Activated naive CD8-positive, alpha-beta T cell treated with anti-CD3 and anti-CD28 coated beads, Interleukin-2, amount 50 U/mL, for 16 hours (primary cell): ENCODE data around the gene EMC9.

ENCODE experiments used
- DNase-seq: peaks from one replicate; pipeline ENCODE4 v3.0.0-alpha.2; 2020; ENCODE audit warnings: low read depth, low spot score

Gene EMC9

GRCh38 chr14:24149302-24149969 lies 8.0 kb upstream of the EMC9 start:
- DNase-seq, result no peak

GRCh38 chr14:24147761-24148428 lies 6.5 kb upstream of the EMC9 start:
- DNase-seq, result no peak

- peak; percentile 98 for DNase-seq
Measured at GRCh38 chr14:24146978-24147760, 5.8 kb upstream of the EMC9 start, which contains the start of gene RNF31. TSS of gene RNF31 (plus strand) at chr14:24147498. CDS start at chr14:24147699, 201 bp downstream.

GRCh38 chr14:24146453-24146977 lies 5.1 kb upstream of the EMC9 start, which contains the start of gene PSME2:
TSS of gene PSME2 (minus strand) at chr14:24146610. CDS start at chr14:24146581, 29 bp downstream.
- DNase-seq, result peak; percentile 72

GRCh38 chr14:24145690-24146452 lies 4.5 kb upstream of the EMC9 start:
- no peak for DNase-seq

- no peak for DNase-seq
Measured at GRCh38 chr14:24145219-24145618, 3.8 kb upstream of the EMC9 start.

GRCh38 chr14:24144451-24144850 lies 3.1 kb upstream of the EMC9 start:
- no peak for DNase-seq

- no peak for DNase-seq
Measured at GRCh38 chr14:24143511-24143910, 2.1 kb upstream of the EMC9 start.

GRCh38 chr14:24139272-24139934 lies 2.0 kb downstream of the EMC9 start:
- DNase-seq, result no peak

- DNase-seq, result no peak
Measured at GRCh38 chr14:24138396-24139271, 2.8 kb downstream of the EMC9 start.

- no peak for DNase-seq
Measured at GRCh38 chr14:24137529-24138395, 3.6 kb downstream of the EMC9 start.

GRCh38 chr14:24136684-24137528 lies 4.5 kb downstream of the EMC9 start:
- DNase-seq, result no peak

- peak; percentile 81 for DNase-seq
Measured at GRCh38 chr14:24135834-24136683, 5.3 kb downstream of the EMC9 start, which contains the start of gene PSME1. TSS of gene PSME1 (plus strand) at chr14:24136194. CDS start at chr14:24136263, 69 bp downstream.

GRCh38 chr14:24135584-24135833 lies 5.9 kb downstream of the EMC9 start:
- DNase-seq, result no peak

GRCh38 chr14:24133735-24134134 lies 7.7 kb downstream of the EMC9 start:
- no peak for DNase-seq

GRCh38 chr14:24132976-24133375 lies 8.4 kb downstream of the EMC9 start:
- no peak for DNase-seq

GRCh38 chr14:24132061-24132685 lies 9.2 kb downstream of the EMC9 start:
- DNase-seq, result no peak
